ENCODE results near the gene KEL.

The KEL gene

DNA sequence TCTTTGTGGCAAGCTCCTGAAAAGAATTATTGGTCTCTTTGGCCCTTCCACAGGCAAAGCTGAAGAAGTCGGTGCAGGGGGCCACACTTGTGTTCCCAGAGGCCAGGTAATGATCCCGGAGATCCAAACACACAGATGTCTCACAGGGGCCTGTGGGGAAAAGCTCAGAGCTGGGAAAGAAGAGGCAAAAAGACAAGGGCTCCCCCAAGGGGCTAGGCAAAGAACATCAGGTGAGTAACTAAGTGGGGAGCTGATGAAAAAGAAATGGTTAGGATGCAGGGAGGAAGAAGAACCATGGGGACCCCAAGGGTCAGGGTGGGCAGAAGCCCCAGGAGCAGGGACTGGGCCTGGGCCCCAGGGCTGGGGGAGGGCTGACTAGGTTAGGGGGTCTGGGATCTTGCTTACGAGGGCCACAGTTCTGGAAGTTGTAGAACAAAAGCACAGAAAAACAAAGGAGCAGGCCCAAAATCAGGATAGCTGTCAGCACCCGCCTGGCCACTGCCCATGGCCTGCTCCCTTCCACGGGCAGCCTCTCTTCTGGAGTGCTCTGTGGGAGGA is 1.1 kb downstream of the KEL start:
- no peak for DNase-seq

DNA sequence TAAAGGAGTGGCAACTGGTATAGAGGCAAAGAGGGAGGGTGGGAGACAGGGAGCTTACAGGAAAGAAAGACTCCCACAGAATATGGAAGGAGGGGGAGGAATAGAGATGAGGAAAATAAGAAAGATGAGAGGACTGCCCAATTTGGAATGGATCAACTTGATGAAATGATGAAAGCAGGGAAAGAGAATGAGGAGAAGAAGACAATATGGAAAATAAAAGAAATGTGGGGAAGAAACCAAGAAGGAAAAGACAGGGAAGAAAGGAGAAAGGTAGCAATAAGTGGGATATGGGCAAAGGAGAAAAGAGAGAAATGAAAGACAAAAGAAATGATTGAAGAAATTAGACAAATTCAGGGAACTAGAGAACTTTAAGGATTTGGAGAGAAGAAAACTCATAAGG is 3.0 kb downstream of the KEL start:
- no peak for DNase-seq

DNA sequence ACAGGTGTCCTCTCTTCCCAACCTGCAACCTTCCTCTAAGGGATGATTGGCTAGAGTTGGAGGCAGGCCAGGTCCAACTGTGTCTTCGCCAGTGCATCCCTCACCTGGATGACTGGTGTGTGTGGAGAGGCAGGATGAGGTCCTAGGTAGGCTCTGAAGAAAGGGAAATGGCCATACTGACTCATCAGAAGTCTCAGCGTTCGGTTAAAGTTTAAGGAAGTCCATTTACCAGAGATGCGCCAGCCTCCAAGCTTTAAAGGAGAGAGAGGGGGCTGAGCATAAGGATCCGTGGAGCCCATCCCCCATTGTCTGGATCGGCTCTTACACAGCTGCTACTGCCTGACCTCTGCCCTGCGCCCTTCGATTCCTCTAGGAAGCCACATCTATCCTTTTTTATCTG is 4.4 kb downstream of the KEL start:
- no peak for DNase-seq

DNA sequence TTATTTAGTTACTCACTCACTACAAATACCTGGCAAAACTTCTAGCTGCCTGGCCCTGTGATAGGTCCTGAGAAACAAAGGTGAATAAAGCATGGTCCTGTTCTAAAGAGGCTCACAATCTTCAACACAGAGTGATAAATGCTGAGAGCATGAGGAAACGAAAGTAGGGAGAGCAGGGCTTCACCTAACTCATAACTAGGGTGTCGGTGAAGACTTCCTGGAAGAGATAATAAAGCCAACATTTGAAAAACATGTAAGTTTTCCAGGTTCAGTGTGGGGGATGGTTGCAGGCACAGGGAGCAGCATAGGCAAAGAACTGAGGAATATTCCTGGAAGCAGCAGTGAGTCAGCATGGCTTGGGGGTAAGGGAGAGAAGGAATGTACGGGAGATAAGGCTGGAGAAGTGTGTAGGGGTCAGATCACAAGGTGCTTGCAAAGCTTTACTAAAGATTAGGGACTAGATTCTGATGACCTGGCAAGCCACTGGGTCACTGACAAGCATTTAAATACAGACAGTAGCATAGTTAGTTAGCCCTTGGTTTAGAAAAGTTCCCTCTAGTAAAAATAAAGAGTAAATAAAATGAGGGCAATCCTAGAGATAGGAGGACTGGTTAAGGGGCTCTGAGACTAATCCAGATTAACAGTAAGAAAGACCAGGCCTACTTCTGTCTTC is 5.1 kb downstream of the KEL start:
- no peak for DNase-seq

DNA sequence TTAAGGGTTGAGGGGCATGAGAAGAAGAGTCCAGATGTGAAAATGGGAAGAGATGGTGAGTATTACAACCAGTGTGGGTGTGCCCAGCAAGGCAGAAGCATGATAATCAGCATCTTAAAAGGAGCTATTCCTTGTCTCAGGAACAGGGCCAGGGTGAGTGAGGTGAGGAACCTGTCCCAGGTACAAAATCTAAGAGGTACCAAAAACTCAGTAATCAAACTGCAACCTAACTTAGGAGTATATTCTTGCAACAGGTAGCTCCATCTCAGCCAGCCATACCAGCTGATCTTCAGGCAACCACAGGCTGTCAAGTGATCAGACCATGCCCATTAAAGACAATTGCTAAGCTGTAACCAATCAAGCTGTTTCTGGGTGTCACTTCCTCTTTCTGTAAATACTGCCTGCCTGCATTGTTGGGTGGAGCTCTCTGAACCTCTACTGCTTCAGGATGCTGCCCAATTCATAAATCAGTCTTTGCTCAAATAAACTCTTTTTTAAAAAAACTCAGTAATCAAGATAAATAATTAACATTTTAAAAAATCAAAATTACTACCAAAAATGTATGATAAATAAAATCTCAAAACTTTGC is 7.4 kb downstream of the KEL start:
- no peak for DNase-seq

DNA sequence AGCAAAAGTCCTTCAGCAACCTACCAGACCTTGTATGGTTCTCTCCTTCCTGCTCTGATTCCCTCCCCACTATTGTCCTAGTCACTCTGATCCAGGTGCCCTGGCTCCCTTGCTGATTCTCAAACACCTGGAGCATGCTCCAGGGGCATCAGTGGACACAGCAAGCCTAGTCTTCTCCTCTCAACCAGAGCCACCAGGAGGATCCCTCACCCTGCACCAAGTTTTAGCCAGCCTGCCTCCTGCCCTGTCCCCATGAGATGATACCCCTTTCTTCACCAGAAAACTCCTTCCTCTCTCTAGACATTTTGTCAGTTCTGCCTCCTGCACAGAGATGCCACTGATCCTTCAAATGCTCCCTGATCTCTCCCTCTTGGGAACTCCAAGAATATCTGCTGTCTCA is 11.9 kb downstream of the KEL start:
- DNase-seq, result no peak

DNA sequence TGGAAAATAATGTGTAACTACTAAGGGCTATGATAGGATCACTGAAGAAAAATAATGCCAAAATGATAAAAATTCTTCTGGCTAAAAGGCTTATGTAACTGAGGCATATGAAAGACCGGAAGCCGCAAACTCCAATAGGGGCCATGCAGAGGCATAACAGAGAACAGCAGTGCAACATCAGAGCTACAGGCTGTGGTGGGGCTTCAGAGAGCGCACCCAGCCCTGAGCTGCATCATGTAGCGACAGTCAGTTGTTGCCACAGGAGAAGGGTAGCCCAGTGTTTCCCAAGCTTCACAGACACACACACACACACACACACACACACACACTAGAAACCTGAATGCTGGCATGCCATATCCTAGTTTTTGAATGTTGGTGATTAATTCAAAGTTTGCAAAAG is 13.6 kb downstream of the KEL start:
- DNase-seq, result no peak

DNA sequence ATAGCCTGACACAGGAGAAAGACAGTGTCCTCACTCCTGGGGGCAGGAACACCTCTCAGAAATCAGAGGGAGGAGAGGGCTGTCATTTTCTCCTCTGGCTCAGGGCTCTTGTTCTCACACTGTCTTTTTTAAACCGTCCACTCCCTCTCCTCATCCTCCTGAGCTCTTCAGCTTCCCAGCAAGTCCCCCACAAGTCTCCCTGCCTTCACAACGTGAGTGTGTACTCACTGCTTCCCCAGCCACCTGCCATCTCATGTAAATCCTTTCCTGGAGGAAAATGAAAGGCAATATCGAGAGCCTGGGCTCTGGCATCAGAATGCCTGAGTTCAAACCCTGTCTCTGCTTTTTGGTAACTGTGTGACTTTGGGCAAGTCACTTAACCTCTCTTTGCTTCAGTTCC is 17.2 kb downstream of the KEL start:
- no peak for DNase-seq

DNA sequence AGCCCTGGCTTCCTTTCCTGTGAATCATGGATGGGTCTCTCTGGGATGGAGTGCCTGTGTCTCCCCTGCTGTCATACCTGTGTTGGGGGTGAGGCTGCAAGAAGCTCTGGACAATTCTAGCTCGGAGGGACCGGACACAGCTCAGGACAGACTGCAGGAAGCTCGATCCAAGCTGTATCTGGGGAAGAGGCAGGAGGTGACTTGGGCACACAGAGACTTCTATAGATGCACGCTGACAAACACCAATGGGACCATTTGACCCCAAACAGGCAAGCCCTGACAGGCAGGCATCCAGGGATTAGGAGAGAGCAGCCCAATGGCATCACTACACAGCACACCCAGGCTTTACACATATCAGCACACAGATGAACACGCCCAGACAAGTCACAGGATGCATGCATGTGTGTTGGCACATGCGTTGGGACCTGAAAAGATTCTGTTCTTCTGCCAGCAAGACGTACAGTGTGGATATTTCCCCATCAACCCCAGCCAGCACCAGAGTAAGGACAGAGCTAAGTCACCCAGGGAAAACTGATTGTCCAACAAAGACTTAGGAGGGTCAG is 18.4 kb downstream of the KEL start:
- DNase-seq, result no peak

DNA sequence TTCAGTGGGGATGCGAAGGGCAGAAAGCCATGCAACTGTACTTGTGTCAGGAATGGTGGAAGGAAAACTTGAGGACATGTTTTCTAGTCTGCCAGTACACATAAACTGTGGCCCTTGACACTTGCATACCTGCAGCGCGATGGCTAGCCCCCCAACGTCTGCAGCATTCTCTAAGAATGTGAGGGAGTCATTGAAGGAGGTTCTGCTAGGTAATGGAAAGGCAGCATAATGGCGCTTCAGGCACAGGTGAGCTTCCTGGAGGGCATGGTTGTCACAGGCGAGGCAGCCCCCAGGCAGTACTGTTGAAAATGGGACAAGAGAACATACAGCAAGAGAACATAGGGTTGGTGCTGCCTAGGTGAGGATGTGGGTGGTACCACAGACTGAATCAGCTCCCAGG is 19.4 kb downstream of the KEL start:
- DNase-seq, result no peak

DNA sequence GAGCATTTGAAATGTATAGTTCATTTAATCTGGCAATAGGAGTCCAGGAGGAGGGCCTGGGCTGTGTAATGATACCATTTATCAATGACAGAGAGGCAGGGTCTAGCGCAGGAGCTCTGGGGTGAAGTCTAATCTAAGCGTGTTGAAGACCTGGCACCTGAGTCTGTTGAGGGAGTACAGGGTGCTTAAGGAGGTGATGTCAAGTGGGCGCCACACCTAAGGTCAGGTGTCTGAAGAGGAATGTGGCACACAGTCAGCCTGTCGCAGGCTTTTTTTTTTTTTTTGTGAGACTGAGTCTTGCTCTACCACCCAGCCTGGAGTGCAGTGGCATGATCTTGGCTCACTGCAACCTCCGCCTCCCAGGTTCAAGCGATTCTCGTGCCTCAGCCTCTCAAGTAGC is 20.6 kb downstream of the KEL start:
- no peak for DNase-seq

DNA sequence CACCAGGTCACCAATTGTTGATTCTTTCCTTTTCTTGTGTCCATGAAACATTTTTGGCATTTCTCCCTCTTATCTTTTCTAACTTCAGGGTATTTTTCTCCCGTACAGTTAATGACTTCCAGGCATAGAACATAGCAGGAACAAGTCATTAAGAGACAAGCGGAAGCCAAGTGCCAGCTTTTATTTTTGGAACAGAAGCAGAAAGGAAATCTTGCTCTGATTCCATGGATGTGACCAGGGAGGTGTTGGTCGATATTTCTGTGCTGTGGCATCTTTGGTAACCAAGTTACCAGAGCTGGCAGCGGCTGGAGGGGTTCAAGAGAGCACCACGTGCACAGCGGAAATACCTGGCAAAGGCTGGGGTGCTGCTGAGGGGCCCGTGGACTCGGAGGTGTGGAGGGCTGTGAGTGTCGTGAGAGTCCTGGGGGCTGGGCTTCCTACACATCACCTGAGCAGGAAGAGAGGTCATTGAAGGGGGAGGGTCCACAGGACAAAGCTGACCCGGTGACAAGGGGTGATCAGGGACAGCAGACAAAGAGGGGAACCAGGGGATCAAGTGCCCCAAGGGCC is 21.1 kb downstream of the KEL start:
- DNase-seq, result no peak

DNA sequence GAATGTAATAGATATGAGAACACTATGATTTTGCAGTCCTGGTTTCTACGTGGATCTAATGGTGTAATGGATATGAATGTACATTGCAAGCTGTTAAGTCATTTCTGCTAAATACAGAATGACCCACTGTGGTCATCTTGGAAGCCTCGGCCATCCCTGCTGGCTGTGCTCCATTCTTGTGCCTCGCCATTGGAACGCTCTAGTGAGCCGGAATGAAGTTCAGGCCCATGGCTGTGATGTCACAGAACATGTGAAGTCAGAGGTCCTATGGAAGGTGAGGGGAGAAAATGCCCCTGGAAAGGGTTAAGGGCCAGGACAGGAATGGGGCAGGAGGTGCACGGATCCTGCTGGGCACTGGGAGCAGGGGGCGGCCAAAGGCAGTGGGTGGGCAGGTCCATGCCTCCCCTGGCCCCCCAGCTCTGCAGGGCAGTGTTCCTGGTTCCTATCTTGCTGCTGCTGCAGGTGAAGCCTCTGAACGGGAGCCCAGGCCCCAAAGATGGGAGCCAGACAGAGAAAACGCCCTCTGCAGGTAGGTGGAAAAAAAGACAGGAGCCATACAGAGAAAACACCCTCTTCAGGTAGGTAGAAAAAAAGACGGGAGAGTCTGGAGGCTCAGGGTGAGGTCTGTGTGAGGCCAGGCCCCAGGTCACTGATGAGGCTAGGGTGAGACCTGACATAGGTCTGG is 22.8 kb downstream of the KEL start, which contains the start of gene LLCFC1:
Gene LLCFC1 (plus strand): TSS at position 259 of the 685 bp plus-strand sequence. CDS start 138 bp downstream, at position 397.
- no peak for DNase-seq

DNA sequence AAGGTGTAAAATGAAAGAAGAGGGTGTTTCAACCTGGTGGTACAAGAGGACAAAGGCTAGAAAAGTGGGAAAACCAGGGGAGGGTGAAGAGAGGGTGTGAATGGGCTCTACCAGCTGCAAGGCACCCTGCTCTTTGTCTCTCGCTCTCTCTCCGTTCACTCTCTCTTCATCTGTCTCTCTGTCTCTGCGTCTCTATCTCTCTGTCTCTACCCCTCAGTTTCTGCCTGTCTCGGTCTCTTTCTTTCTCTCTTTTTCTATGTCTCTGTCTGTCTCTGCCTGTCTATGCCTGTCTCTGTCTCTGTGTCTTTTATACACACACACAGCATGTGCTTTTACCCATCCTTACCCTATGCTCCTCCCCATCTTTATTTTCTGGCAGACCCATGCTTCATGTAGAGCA is 23.6 kb downstream of the KEL start:
- no peak for DNase-seq

DNA sequence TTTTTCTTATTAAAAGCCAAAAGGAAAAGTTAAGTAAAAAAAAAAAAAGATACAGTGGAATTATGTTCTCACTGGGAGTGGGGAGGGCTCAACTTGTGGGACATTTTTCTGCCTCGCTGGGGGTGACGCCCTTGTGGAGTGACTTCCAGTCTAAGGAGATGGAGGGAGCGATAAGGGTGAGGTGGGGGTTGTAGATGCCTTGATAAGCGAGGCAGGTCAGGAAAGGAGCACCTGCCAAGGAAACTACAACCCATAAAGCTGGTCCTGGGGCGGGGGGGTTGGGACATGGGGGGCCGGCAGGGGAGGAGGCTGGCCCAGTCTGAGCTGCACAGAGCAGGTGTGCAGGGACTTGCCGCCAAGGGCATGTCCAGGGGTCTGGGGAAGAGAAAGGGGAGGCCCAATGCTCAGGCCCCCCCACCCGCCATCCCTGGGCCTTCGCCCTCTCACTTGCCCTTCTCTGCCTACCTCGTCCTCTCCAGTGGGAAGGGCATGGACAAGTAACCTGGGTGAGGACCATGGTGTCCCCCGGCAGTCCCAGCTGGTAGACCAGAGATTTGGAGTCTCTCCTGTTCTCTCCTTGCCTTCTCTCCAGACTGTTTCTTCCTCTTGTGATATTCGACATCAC is 26.1 kb downstream of the KEL start:
- no peak for DNase-seq

DNA sequence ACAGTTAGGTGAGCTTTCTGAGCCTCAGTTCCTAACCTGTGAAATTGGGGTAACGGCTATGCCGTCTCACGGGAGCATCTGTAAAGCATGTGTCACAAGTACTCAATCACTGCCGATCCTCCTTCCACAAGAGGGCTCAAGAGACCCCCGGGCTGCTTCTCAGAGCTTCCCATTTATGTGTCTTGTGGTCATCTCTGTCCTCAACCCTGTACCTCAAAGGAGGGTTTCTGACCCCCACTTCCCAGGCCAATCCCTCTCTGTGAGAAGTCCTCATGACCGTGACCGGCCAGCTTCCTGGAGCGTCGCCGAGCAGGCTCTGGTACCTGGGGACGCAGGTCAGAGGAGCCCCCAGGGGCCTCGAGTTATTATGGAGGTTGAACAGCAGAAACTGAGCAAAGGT is 28.1 kb downstream of the KEL start:
- DNase-seq, result no peak

DNA sequence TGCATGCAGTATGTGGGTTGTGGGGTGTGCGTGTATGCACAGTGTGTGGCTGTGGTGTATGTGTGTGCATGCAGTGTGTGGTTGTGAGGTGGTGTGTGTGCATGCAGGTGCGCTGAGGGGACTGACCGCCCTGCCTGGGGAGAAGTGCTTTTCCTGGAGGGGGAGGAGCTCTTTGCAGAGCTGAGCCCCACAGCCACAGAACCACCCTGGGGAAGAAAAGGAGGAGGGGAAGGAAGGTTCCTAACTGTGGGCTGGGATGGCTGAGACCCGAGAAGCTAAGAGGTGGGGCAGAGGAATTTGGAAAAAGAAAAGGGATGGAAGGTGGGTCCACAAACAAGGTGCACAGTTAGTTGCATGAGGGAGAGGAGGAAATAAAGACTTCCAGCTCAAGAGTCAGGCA is 28.5 kb downstream of the KEL start, which contains the start of gene TRPV5:
Gene TRPV5 (minus strand): TSS at position 123 of the 400 bp plus-strand sequence. CDS start 287 bp downstream, outside the sequence.
- no peak for DNase-seq

DNA sequence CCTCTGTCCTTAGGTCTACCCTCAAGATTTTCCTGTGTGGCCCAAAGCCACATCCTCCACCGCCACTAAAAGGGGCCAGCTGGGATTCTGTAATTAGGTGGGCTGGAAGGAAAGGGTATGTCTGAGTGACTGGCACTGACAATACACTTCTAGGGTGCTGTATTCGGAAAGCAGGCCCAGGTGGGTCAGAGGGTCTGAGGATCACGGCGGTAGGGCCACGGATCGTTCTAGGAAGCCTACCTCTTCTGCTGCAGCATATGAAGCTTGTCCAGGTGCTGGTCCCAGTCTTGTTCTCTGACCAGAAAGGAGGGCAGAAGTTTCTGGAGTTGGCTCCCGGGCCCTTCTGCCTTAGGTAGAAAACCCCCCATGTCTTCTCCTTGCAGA is 29.1 kb downstream of the KEL start:
- no peak for DNase-seq

DNA sequence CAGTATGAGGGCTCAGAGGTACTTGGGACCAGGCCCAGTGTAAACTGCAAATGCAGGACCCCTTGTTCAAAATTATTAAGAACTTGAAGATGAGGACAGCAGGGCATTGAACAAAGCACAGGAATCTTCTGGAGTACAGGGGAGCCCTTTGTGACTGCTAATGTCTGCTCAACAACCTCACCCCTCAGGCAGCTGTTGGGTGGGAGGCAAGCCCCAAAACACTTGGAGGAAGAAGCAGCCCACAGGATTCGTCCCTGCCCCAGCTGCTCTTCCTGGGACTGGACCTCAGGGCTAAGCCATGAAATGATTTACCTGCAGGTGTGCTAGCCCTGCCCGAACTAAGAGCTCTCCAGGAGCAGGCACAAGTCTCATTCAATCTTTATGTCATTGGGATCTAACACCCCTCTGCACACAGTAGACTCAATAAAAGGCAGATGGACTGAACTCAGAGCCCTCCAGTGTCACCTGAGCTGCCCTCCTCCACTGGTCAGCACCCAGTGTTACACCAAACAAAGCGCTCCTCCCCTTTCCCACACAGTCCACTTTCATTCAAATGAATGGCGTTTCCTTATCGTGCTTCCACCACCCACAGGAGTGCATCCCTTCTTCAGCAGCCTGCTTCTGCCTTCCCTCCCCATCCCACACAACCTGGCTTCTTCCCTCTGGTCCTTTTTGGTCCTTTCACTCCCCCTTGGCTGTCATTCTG is 29.6 kb downstream of the KEL start:
- DNase-seq, result no peak

DNA sequence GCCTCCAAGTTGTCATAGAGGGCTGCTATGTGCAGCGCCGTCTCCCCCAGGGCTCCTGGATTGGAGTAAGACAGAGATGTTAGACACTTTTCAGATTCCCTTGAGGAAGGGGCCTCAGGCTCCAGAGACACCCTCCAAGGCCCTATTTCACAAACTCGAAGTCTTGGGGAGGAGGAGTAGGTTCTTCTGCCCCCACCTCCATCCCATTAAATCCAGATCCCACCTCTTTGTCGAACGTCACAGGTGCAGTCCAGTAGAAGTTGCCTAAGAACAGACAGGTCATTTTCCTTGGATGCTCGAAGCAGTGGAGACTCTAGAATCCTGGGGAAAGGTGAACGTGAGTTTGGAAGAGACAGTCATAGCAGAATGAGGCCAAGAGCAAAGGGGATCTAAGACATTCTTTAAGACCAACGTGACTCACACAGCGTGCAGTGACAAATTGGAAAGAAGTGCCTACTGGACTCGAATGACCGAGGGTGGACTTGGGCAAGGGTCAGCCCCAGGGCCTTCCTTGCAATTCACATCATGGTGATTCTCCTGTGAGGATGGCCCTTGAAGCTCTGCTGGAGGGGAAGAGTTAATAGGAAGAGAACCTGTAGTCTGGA is 31.9 kb downstream of the KEL start:
- DNase-seq, result no peak

DNA sequence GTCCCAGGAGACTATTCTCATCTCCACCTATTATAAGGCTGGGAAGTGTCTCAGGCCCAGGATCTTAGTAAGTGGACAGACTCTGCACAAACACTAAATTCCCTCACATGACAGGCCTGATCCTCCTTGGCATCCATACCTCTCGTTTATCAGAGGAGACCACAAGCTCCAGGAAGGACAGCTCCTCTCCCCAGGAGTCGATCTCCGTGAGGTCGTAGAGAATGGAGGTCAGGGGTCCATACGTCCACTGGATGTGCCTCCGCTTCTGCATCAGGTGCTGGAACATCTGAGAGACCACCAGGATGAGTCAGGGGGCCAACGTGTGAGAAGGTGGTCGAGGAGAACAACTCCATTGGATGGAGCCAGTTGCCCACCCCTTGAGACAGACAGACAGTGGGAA is 34.2 kb downstream of the KEL start:
- no peak for DNase-seq

Measured in stimulated activated naive CD4-positive, alpha-beta T cell (primary cell).